ENCODE data around the gene C1QA. TPM values are rescaled to one million over a fixed set of nuclear protein-coding genes. Genes with fewer than 3 reads are reported as not detected.

C1QA gene
- total and polyA plus RNA-seq, 2 experiments from 2014 or later = 5.9 to 7.8 TPM

DNA sequence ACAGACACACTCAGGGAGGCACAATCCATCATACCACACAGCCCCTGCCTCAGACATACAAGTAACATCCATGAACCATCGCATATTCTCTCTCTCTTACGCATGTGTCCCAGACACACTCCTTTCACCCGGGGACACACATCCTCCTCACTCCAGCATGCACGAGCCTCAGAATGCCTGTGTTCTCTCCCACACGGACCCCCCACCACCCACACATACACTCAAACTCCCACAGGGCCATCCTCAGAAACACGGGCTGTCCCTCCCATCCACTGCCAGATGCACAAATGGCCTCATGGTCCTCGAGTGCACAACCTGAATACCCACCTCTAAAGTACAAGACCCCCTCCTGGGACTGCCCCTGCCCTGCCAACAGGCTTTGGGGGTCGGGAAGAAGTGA is 4.8 kb downstream of the C1QA start:
- TF ChIP-seq EZH2 (IDR thresholded peaks at IDR 0.05; ENCODE audit: borderline replicate concordance) (no peak), EZH2phosphoT487 (IDR thresholded peaks at IDR 0.05; ENCODE audit: low read depth, severe bottlenecking, unreplicated experiment) (no peak)
- TF ChIP-seq, protein P1, sequence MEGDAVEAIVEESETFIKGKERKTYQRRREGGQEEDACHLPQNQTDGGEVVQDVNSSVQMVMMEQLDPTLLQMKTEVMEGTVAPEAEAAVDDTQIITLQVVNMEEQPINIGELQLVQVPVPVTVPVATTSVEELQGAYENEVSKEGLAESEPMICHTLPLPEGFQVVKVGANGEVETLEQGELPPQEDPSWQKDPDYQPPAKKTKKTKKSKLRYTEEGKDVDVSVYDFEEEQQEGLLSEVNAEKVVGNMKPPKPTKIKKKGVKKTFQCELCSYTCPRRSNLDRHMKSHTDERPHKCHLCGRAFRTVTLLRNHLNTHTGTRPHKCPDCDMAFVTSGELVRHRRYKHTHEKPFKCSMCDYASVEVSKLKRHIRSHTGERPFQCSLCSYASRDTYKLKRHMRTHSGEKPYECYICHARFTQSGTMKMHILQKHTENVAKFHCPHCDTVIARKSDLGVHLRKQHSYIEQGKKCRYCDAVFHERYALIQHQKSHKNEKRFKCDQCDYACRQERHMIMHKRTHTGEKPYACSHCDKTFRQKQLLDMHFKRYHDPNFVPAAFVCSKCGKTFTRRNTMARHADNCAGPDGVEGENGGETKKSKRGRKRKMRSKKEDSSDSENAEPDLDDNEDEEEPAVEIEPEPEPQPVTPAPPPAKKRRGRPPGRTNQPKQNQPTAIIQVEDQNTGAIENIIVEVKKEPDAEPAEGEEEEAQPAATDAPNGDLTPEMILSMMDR (IDR thresholded peaks at IDR 0.05; ENCODE audit: poor library complexity) = no peak

DNA sequence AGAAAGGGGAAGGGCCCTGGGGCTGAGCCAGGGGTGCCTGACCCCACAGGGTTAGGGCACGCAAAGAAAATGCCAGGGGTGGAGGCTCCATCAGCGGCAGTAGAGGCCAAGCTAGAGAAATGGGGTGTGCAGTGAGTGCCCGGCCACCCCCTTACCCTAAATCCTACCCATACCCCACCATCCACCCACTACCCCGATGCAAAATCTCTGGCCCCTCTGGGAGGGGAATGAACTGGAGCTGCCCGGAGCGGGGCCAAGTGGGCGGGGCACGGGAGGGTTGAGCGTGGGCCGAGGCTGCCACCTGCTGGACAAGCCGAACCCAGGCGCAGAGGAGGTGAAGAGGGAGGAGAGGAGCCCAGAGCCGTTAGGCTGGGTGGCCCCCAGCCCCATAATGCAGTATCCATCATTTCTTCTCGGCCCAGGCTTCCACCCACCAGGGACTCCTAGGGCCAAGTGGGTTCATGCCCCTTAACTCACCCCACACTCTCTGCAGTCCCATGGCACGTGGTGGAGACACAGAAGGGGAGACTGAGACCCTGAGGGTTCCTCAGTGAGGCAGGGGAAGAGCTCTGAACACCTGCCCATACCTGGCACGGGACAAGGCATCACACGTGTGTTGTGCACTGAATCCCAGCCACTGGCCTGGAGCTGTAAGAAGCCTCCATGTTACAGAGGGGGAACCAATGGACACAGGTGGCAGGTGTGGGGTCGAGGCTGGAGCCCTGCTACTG is 5.6 kb downstream of the C1QA start:
- WGBS (ENCODE audit: low lambda C conversion rate, missing lambda C conversion rate) = 18% methylated on average over 18 of the region's 18 CpGs
- TF ChIP-seq EZH2phosphoT487 (IDR thresholded peaks at IDR 0.05; ENCODE audit: low read depth, severe bottlenecking, unreplicated experiment) = no peak
- no peak for TF ChIP-seq EZH2 (IDR thresholded peaks at IDR 0.05; ENCODE audit: borderline replicate concordance)
- TF ChIP-seq, protein P1 (IDR thresholded peaks at IDR 0.05; ENCODE audit: poor library complexity) = peak; percentile 91
- Histone ChIP-seq H3K9me3 (ENCODE audit: low read depth) (no peaks in the 10 kb centered on the region), H2AFZ (no peak overlapping the region), H3K36me3 (replicated peaks; ENCODE audit: insufficient read depth, low read depth) (no peaks in the 10 kb centered on the region), H3K9me2 (replicated peaks; ENCODE audit: insufficient read depth) (no peaks in the 10 kb centered on the region), H3K79me2 (no peaks in the 10 kb centered on the region), H3K4me2 (peak overlapping the region; percentile 63), H3K27me3 (no peaks in the 10 kb centered on the region), H3K4me3 (no peak overlapping the region), H4K20me1 (ENCODE audit: insufficient read depth, poor library complexity, severe bottlenecking) (no peaks in the 10 kb centered on the region), H3K4me1 (ENCODE audit: insufficient read depth) (no peaks in the 10 kb centered on the region), H3K27ac (no peak overlapping the region)
- DNase-seq (ENCODE audit: low spot score) = peak; percentile 85

More for the DNA sequence above, 4.8 kb downstream of the C1QA start:
- Histone ChIP-seq H3K79me2 (no peaks in the 10 kb centered on the region), H3K27me3 (no peaks in the 10 kb centered on the region), H4K20me1 (ENCODE audit: insufficient read depth, poor library complexity, severe bottlenecking) (no peaks in the 10 kb centered on the region), H3K4me3 (no peak overlapping the region), H3K36me3 (replicated peaks; ENCODE audit: insufficient read depth, low read depth) (no peaks in the 10 kb centered on the region), H3K4me1 (ENCODE audit: insufficient read depth) (no peaks in the 10 kb centered on the region), H2AFZ (no peak overlapping the region), H3K4me2 (no peak overlapping the region), H3K27ac (no peak overlapping the region), H3K9me2 (replicated peaks; ENCODE audit: insufficient read depth) (no peaks in the 10 kb centered on the region), H3K9me3 (ENCODE audit: low read depth) (no peaks in the 10 kb centered on the region)
- DNase-seq (ENCODE audit: low spot score) = no peak
- 84% methylated on average over 6 of the region's 8 CpGs for whole genome bisulfite sequencing (ENCODE audit: low lambda C conversion rate, missing lambda C conversion rate)

DNA sequence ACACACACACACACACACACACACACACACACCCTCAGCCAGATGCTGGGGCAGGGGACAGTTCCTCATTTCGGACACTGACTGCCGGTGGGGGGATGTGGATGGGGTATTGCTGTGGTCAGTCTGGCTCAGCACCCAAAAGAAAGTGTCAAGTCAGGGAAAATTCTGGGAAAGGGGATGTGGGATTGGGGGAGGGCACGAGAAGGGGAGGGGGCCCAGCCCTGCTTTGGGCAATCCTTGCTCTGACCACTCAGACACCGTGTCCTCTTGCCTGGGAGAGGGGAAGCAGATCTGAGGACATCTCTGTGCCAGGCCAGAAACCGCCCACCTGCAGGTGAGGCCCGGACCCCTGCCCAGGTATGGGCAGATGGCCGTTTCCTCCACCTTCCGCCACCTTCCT is 7.0 kb downstream of the C1QA start, which contains the start of gene C1QC:
C1QC (plus strand) TSS at position 253 of the 400 bp plus-strand sequence. CDS start 391 bp downstream, outside the sequence.
- H2AFZ ChIP-seq = no peak within 1 kb of the TSS
- H3K36me3 ChIP-seq (replicated peaks; ENCODE audit: insufficient read depth, low read depth) = no peaks in the 10 kb centered on the region
- H4K20me1 ChIP-seq (ENCODE audit: insufficient read depth, poor library complexity, severe bottlenecking) = no peaks in the 10 kb centered on the region
- no peak within 1 kb of the TSS for H3K27ac ChIP-seq
- H3K4me1 ChIP-seq (ENCODE audit: insufficient read depth) = no peaks in the 10 kb centered on the region
- H3K4me3 ChIP-seq = no peak within 1 kb of the TSS
- H3K4me2 ChIP-seq = no peak within 1 kb of the TSS
- TF ChIP-seq EZH2 (IDR thresholded peaks at IDR 0.05; ENCODE audit: borderline replicate concordance) = no peak
- TF ChIP-seq EZH2phosphoT487 (IDR thresholded peaks at IDR 0.05; ENCODE audit: low read depth, severe bottlenecking, unreplicated experiment) = no peak
- TF ChIP-seq, protein P1 (IDR thresholded peaks at IDR 0.05; ENCODE audit: poor library complexity) = no peak
- H3K79me2 ChIP-seq = no peaks in the 10 kb centered on the region
- H3K27me3 ChIP-seq = no peaks in the 10 kb centered on the region
- DNase-seq (ENCODE audit: low spot score) = no peak
- no peaks in the 10 kb centered on the region for H3K9me2 ChIP-seq (replicated peaks; ENCODE audit: insufficient read depth)
- WGBS (ENCODE audit: low lambda C conversion rate, missing lambda C conversion rate) = 88% methylated on average over 7 of the region's 8 CpGs
- no peaks in the 10 kb centered on the region for H3K9me3 ChIP-seq (ENCODE audit: low read depth)
